NCI-H345 (cell line): Measurements from ENCODE around the gene SYDE2.
"Not testable (repeated sequence)": the region's sequence is repeated elsewhere in the genome, so short reads cannot be mapped to it uniquely, and the experiment has no call there.

Source experiments
- DNase-seq: peaks from one replicate; lab custom pipeline; 2025; lab: John Stamatoyannopoulos, UW

The SYDE2 gene, protein sequence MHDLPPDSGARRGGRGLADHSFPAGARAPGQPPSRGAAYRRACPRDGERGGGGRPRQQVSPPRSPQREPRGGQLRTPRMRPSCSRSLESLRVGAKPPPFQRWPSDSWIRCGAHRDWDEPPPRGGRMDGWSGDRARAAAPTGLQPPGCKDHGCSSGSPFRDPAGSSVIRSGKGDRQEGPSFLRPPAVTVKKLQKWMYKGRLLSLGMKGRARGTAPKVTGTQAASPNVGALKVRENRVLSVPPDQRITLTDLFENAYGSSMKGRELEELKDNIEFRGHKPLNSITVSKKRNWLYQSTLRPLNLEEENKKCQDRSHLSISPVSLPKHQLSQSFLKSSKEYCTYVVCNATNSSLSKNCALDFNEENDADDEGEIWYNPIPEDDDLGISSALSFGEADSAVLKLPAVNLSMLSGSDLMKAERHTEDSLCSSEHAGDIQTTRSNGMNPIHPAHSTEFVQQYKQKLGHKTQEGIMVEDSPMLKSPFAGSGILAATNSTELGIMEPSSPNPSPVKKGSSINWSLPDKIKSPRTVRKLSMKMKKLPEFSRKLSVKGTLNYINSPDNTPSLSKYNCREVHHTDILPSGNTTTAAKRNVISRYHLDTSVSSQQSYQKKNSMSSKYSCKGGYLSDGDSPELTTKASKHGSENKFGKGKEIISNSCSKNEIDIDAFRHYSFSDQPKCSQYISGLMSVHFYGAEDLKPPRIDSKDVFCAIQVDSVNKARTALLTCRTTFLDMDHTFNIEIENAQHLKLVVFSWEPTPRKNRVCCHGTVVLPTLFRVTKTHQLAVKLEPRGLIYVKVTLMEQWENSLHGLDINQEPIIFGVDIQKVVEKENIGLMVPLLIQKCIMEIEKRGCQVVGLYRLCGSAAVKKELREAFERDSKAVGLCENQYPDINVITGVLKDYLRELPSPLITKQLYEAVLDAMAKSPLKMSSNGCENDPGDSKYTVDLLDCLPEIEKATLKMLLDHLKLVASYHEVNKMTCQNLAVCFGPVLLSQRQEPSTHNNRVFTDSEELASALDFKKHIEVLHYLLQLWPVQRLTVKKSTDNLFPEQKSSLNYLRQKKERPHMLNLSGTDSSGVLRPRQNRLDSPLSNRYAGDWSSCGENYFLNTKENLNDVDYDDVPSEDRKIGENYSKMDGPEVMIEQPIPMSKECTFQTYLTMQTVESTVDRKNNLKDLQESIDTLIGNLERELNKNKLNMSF

DNA sequence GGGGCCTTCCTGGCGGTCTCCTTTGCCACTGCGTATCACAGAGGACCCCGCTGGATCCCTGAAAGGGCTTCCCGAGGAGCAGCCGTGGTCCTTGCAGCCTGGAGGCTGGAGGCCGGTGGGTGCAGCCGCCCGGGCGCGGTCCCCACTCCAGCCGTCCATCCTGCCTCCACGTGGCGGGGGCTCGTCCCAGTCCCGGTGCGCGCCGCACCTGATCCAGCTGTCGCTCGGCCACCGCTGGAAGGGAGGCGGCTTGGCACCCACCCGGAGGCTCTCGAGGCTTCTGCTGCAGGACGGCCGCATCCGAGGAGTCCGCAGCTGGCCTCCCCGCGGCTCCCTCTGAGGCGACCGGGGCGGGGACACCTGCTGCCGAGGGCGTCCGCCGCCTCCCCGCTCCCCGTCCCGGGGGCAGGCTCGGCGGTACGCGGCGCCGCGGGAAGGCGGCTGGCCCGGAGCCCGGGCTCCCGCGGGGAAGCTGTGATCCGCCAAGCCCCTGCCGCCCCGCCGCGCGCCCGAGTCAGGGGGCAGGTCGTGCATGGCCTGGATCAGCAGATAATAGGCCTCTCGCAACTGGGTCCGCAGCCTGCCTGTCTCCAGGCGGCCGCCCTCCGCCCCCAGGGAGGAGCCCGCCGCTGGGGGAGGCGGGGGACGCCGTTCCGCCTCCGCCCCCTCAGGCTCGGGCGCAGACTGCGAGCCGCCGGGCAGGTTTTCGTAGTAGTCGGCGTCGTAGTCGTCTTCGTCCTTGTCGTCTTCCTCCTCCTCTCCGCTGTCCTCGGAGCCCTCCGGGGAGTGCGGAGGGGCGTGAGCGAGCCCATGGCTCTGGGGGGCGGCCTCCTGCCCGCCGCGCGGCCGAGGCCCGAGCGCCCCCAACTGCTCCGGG lies at the start of gene SYDE2:
Gene SYDE2 (minus strand): TSS at position 554 of the 877 bp plus-strand sequence. CDS start 20 bp downstream, at position 534.
- DNase-seq = peak; percentile 78

DNA sequence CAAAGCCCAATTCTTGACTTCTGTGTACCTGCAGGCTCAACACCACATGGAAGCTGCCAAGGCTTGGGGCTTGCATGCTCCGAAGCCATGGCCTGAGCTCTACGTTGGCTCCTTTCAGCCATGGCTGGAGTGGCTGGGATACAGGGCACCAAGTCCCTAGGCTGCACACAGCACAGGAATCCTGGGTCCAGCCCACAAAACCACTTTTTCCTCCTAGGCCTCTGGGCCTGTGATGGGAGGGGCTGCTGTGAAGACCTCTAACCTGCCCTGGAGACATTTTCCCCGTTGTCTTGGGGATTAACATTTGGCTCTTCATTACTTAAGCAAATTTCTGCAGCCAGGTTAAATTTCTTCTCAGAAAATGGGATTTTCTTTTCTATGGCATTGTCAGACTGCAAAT lies 48.2 kb upstream of the SYDE2 start:
- DNase-seq = not testable (repeated sequence)

DNA sequence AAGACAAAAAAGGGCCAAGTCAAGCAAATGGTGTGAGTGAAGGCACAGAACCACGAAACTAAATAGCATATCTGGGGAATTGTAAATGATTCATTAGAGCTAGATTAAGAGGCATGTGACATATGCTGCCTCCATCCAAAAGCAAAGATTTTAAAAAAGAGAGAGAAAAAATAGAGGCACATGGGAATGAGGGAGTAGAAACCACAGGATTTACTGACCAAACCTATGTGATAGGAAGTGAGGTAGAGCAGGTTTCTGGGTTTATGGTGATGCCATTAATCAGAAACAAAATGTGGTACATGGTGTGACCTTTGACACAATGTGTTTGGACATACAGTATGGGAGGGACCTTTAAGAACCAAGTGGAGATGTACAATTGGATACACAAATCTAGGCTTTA lies 45.1 kb upstream of the SYDE2 start:
- no peak for DNase-seq

DNA sequence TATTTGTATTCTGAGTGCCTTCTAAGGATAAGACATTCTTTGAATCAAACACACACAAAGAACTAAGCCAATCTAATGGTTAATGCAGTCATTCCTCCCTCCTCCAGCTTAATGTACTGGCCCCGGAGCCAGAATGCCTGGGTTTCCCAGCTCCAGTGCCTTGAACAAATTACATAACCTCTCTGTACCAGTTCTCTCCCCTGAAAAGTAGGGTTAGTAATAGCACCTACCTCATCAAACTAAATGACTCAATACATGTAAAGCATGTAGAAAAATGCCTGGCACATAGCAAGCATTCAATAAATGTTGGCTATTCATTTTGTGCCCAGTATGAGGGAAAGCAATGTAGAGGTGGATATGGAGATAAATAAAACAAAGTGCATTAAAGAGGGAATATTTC lies 44.6 kb upstream of the SYDE2 start:
- no peak for DNase-seq

DNA sequence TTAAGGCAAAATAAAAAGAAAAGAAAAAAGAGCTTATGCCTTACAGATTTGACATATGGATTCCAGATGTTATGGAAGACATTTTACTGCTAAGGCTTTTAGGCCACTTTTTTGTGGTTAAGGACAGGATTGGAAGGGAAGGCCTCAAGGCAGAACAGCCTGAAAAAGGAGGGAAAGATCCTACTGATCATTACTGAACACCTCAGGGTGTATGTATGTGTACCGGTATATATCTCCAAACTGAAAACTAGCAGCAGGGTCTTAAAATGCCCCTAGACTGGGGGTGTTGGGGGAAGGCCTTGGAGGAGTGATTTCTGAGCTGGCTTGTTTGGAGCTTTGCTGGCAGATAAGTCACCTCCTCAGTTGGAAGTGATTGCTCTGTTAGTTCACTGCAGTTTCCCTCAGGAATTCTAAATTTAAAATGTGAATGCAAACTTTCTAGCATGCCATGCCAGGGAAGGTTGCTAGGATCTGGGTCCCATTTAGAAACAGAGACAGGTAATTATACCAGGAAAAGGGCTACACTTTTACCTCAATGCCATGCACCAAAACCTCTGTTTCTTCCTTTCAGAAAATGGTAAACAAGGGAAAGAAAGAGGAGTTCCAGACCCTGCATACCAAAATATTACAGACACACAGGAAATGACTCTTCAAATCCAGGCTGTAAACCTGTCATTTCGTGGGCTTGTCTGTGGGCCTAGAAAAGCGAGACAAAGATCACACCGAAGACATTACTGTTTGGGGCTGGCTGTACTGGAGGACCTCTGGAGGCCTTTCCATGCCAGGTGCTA lies 43.6 kb upstream of the SYDE2 start:
- no peak for DNase-seq

DNA sequence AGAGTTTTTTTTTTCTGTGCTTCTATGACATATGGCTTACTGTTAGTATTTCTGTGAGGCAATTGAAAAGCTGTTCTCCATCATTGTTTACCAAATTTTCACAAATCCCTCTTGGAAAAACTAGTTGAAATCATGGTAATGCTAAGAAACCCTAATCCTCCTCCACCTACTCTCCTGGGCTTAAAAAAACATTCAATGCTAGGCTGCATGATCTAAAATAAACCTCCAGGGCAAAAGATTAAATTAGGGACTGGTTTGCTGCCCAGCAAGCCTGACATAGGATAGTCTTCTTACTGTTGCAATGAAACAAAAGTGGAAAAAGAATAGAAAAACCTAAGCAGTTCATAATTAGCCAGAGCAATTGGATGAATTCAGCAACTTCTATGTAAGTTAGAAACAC lies 42.6 kb upstream of the SYDE2 start:
- no peak for DNase-seq

DNA sequence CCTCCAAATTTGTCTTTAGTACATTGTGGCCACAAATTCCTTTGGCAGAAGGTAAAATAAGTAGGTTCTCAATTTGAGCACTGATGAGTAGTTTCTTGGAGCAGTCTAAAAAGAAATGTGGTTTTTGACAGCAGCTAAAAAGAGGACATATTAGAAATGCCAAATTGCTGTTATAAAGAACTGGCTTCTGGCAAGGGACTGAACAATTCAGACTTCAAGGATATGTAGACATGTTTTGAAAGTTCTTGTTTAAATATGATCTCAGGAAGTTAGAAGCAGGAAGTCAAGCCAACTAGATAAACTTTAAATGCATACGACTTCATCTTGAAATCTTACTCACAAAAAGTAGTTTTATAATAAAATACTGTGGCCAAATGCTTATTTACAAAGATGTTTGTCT lies 39.8 kb upstream of the SYDE2 start:
- DNase-seq = no peak

DNA sequence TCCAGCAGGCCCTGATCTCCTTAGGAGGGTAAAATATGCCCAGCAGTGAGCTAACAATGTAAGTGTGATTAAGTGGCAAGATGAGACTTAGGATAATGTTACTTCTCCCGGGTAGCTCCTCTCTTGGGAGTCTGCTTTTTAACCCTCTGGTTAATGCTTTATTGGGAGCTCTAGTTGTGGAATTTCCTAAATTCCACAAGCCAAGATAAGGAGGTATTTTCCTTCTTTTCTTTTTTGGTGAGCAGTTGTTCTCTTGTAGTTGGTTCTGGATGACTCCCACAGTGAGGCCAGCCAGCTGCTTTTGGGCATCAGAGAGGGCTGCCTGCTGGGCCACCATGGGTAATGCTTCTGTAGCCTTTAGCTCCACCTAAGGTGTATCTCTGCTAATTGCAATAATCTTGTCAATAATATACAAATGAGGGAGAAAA lies 39.4 kb upstream of the SYDE2 start:
- DNase-seq = peak; percentile 42

DNA sequence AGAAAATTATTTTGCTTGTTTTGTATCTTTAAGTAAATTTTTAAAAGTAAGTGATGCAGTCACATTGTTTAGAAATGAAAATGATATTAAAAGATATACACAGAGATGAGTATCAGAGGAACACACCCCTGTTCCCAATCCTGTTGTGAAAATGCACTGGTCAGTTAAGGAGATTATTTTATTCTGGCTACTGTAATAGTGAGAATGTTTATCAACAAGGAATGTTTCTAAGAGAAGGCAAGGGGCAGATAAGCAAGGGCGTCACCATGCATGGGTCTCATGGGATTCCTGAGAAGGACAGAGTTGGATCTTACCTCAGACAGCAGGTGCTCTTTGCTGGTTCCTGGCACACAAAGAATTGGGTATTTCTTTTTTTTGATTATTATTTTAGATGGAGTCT lies 36.8 kb upstream of the SYDE2 start:
- DNase-seq = no peak

DNA sequence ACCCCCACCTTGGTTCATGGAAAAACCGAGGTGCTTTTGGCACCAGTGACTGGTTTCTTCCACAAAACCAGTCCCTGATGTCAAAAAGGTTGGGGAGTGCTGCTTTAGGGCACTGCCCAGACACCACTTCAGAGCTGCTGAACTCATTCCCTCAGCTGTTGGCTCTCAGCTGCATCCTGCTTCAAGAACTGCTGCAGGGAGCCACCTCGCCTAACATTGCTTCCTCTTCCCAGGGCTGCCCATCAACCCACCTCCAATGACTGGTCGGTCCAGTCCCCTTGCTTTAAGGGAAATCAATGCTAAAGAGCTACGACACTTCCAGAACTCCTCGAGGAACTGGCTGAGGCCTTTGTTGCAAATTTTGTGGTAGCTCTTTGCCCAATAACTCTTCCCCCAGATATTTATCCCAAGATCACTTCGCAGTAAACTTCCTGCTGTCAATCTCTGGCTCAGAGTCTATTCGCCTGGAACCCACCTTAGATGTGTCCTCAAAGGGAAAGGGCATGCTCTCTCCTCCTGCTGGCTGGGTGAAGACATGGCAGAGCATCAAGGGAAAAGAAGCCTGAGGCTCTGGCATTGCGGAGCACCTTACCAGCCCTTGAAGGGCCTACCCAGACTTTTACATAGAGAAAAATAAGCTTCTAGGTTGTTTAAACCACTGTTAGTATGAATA lies 29.6 kb upstream of the SYDE2 start:
- no peak for DNase-seq

DNA sequence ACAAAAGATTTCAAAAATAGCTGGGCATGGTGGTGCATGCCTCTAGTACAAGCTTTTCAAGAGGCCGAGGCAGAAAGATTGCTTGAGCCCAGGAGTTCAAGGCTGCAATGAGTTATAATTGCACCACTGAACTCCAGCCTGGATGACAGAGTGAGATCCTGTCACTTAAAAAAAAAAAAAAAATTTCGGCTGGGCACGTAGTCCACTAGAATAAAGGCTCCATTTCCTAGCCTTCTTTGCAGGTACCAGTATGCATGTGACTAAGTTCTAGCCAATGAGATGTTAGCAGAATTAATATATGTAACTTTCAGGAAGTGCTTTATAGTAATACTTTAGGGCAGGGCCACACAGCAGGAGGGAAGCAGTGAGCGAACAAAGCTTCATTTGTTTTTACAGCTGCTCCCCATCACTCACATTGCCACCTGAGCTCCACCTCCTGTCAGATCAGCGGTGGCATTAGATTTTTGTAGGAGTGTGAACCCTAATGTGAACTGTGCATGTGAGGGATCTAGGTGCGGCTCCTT lies 28.8 kb upstream of the SYDE2 start:
- peak; percentile 33 for DNase-seq

DNA sequence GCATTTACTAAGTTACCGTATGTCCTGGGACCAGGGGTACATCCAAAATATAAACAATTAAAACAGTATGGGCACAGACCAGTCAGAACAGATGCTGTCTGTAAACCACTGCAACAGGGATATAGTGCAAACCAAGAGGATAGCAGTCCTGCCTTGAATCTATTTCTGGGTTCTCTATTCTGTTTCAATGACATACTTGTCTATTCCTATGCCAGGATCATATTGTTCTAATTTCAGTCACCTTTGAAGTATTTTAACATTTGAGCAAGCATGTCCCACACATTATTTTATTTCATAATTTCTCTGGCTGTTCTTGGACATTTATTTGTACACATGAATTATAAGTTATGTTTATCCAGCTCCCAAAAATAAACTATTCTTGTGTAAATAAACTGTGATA lies 28.2 kb upstream of the SYDE2 start:
- no peak for DNase-seq

DNA sequence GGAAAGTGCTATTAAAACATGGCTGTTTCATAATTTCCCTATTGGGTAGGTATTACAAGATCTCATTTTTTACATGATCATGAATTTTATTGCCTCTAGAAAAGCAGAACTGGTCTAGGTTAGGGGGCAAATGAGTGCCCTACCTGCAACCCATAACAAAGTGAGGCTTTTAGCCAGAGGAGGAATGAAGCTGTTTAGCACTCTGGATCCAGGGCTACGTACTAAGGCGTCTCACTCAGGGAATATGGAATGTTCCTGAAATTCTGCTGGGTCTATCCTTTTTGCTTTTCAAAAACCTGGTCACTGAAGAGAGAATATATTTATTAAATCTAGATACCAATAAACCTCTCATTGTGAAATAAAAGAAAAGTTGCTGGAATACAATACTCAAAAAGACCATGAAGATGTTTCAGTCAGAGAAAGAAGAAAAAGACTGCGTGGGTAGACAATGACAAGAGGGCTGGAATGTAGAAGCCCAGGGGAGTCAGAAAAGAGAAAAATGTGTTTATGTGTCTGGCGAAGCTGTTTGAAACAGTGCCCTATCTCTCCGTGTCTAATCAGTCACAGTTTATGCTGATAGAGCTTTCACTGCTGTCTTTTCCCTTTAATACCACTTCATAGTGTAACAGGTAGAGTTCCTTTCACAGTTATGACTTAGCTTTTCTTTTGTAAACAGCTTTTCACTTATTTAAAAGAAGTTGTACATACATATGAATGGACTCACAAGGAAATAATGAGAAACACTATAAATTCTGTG lies 25.0 kb upstream of the SYDE2 start:
- DNase-seq = peak; percentile 14

DNA sequence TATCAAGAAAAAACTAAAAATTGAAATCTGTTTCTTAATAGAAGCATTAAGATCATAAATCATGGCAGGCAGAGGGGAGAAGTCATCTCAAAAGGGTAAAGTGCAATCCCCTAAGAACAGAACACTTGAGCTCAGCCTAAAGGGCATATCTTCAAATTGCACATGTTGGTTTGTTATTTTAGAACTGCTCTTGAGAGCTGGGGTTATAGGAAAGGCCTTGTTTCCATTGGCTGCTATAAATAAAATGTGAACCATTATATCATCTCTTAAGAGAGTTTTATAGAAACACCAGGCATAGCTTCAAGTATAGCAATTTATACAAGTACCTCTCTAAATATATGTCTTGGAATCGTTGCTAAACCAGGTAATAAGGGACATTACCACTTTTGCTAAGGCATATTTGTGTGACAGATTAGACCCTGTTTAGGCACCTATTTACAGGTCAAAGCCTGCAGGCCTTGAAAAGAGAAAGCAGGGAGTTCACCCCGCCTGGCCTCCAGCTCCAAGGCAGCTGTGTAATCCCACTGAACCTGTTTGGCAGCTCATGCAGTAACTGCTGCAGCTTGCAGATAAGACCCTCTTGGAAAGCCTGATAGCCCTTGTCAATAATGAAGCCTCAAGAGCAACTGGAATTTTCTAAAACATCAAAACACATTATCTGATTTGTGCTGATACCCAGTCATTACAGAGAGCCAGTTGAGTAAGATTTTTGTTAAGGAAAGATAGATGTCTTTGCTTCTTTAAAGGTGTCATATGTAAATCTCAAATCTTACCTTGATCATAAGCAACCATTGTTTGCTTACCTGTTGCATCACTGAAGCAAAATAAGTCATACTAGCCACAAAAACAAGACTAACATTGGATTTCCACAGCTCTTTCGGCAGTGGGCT lies 24.2 kb upstream of the SYDE2 start:
- peak; percentile 85 for DNase-seq

DNA sequence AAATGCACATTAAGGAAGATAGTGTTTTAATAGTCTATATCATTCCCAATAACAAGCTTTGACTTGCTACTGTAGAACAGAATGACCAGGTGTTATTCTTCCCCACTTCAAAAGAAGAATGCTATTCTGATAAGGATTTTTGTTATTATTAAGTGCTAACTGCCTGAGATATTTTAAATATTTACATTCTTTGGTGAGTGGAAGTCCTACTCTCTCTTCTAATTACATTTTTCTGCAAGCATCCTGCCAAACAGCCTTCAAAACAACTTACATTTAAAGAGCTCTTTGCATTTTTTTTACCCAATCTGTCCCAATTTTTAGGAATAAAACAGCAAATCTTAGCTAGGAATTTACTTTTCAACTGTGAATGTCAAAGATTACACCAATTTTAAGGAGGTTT lies 23.5 kb upstream of the SYDE2 start:
- DNase-seq = no peak

DNA sequence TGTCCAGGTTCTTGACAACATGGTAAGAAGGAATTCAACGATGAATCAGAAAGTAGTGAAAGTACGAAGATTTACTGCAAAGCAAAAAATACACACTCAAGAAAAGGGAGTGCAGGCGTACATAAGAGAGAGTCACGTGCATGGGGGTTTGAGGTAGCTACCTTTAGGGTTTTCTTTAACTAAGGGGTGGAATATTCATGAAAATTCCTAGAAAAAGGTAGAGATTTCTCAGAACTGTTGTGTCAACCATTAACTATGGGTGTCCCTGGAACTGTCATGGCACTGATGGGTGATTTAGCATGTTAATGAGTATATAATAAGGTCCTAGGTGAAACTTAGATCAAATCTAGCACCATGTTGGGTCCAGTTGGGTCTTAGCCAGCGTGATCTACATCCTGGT lies 22.5 kb upstream of the SYDE2 start:
- DNase-seq = no peak

DNA sequence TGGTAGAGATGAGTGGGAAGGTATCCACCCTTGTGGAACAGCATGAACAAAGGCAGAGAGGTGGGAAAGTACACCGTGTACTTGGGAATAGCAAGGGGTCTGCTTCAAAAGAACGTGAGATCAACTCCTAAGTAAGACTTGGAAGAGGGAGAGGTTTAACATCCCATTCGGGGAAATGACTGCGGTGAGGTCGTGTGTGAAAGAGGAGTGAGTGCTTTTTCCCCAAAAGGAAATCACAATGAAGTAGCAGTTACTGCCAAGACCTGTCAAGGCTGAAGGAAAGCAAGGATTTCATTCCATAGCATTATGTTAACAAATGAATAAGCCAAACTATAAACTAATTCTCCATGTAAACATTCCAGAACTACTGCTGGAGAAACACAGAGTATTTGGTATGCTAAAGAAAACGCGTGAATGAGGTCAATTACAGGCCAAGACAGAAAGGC lies 20.0 kb upstream of the SYDE2 start:
- no peak for DNase-seq
